ENCODE data around the gene CTCF. TPM values are rescaled to one million over a fixed set of nuclear protein-coding genes. Genes with fewer than 3 reads are reported as not detected.

The CTCF gene
- total RNA-seq, 2 donors from 2014 or later, result 55.5 to 71.1 TPM

DNA sequence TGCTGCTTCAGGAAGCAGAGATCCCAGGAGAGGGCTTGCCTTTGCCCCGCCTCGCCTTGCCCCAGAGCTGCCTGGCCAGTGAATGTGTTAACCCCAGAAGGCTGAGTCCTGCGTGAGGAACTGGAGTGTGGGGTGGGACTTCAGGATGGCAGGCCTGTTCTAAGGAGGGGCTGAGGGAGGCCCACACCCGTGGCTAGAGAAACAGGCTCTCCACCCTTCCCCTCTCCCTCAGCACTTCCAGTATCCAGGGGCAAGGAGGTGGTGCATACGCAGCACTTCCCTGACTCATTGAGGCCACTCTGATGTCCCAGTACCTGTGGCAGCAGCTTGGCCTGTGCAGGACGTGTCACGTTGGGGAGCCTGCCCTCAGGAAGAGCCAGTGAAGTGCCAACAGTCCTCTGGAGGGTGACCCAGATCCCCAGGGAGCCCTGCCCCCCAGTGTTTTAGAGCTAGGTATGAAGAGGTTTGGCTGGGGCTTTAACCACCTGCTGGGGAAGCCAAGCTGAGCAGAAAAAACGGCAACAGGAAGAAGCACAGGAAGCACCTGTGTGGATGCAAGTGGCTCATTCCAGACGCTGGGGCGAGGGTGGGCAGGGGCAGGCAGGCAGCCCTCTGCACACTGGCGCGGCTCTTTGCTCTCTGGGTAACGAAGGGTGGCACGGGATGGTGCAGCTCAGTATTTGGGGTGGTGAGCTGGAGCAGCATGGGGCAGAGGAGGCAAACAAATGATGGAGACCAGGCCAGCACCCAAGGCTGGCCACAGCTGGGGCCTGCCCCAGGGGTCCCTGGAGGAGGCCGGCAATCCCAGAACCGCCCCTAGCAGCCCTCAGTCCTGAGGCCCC, 14.7 kb upstream of the CTCF start:
- DNase-seq (no peak), ATAC-seq (replicated peaks in 1 of 2) (peak in 1 of 2 donors; percentile 18)
- H3K9me3 Mint-ChIP-seq, result no peaks in the 10 kb centered on the region
- H3K27ac Mint-ChIP-seq, result peak overlapping the region; percentile 95
- peaks cover 0 to 6% of the 10 kb centered on the region in 2 donors for H3K36me3 Mint-ChIP-seq (ENCODE audit: insufficient read depth in 2 of 2)
- peak overlapping the region; percentile 50 to 57 for H3K4me3 Mint-ChIP-seq
- H3K4me1 Mint-ChIP-seq (ENCODE audit: low read depth), result peaks cover 44% of the 10 kb centered on the region
- no peaks in the 10 kb centered on the region for H3K27me3 Mint-ChIP-seq (ENCODE audit: low read depth)

- DNase-seq (no peak), ATAC-seq (replicated peaks in 1 of 2) (peak; percentile 17 to 21)
- no peaks in the 10 kb centered on the region for H3K9me3 Mint-ChIP-seq
- H3K27me3 Mint-ChIP-seq (ENCODE audit: low read depth), result no peaks in the 10 kb centered on the region
- H3K27ac Mint-ChIP-seq, result peak overlapping the region; percentile 16
- peaks cover 45% of the 10 kb centered on the region for H3K4me1 Mint-ChIP-seq (ENCODE audit: low read depth)
- H3K4me3 Mint-ChIP-seq, result no peak overlapping the region
- peaks cover 0 to 6% of the 10 kb centered on the region in 2 donors for H3K36me3 Mint-ChIP-seq (ENCODE audit: insufficient read depth in 2 of 2)
Observed at GRCh38 chr16:67548265-67549126, 13.8 kb upstream of the CTCF start.

DNA sequence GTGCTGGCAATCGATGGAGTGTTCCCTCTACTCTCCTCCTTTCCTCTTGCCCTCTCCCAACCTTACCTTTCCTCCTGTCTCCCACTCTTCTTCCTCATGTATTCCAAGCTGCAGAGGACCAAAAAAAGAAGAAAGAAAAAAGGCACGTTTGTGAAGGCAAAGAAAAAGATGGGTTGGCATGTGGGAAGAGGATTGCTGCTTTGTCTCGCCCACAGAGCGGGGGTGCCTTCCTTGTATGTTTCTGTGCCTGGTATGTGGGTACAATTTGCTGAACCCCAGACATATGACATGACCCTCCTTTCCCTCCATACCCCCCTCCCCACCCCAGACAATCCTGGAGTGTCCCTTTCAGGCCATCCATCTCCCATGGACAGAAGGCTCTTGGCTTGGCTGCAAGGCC, 13.1 kb upstream of the CTCF start:
- no peak overlapping the region for H3K27ac Mint-ChIP-seq
- H3K9me3 Mint-ChIP-seq, result no peaks in the 10 kb centered on the region
- ATAC-seq (replicated peaks in 1 of 2), result no peak
- DNase-seq, result no peak
- H3K4me1 Mint-ChIP-seq (ENCODE audit: low read depth), result peaks cover 45% of the 10 kb centered on the region
- peaks cover 0 to 3% of the 10 kb centered on the region in 2 donors for H3K36me3 Mint-ChIP-seq (ENCODE audit: insufficient read depth in 2 of 2)
- H3K27me3 Mint-ChIP-seq (ENCODE audit: low read depth), result no peaks in the 10 kb centered on the region
- no peak overlapping the region for H3K4me3 Mint-ChIP-seq

DNA sequence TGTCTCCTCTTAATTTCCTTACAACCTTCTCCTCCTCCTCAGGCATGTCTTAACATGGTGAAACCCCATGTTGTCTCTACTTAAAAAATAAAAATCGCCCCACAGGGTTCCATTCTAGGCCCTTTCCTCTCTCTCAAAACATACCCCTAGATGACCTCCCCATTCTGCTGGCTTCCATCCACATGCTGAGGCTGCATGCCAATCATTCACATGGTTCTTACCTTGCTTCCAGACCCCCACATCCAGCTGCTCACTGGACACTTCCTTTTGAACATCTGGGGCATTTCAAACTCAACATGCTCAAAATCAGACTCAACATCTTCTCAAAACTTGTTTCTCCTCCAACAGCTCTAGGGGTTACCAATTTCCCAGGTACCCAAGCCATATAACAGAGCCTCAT, 12.4 kb upstream of the CTCF start:
- no peak overlapping the region for H3K27ac Mint-ChIP-seq
- H3K36me3 Mint-ChIP-seq (ENCODE audit: insufficient read depth in 2 of 2), result peaks cover 0 to 3% of the 10 kb centered on the region in 2 donors
- peaks cover 46% of the 10 kb centered on the region for H3K4me1 Mint-ChIP-seq (ENCODE audit: low read depth)
- ATAC-seq (replicated peaks in 1 of 2) (no peak), DNase-seq (no peak)
- no peak overlapping the region for H3K4me3 Mint-ChIP-seq
- H3K9me3 Mint-ChIP-seq, result no peaks in the 10 kb centered on the region
- H3K27me3 Mint-ChIP-seq (ENCODE audit: low read depth), result no peaks in the 10 kb centered on the region

DNA sequence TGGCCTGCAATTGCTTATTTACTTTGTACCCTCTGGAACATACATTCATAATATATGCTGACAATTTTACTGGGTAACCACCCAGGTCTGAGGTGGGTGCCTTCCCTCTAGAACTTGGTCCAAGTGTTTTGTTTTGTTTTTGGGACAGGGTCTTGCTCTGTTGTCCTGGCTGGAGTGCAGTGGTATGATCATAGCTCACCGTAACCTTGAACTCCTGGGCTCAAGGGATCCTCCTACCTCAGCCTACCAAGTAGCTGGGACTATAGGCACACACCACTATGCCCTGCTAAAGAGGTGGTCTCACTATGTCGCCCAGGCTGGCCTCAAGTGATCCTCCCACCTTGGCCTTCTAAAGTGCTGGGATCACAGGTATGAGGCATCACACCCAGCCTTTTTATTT, 11.2 kb upstream of the CTCF start:
- no peaks in the 10 kb centered on the region for H3K27me3 Mint-ChIP-seq (ENCODE audit: low read depth)
- peaks cover 57% of the 10 kb centered on the region for H3K4me1 Mint-ChIP-seq (ENCODE audit: low read depth)
- no peak for ATAC-seq (replicated peaks in 1 of 2)

DNA sequence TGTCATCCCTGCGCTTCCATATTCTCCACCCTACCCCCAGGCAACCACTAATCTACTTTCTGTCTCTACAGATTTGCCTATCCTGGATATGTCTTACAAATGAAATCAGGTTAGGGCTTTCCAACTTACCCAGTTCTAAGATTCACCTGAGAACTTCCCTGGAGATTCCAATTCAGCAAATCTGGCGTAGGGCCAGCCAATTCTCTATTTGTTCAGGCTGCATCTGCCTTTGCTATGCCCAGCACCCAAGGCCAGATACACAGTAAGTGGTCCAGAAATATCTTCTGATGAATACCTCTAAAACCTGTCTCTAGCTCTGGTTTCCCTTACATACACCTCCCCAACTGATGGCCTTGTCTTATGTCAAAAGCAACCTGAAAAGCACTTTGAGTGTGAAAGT, 10.4 kb upstream of the CTCF start:
- DNase-seq (no peak), ATAC-seq (replicated peaks in 1 of 2) (no peak)
- Mint-ChIP-seq H3K4me3 (no peak overlapping the region), H3K27me3 (ENCODE audit: low read depth) (no peaks in the 10 kb centered on the region), H3K36me3 (ENCODE audit: insufficient read depth in 2 of 2) (peaks cover 0 to 1% of the 10 kb centered on the region in 2 donors), H3K27ac (peak overlapping the region; percentile 22), H3K9me3 (no peaks in the 10 kb centered on the region), H3K4me1 (ENCODE audit: low read depth) (peaks cover 60% of the 10 kb centered on the region)

More for the DNA sequence above, 11.2 kb upstream of the CTCF start:
- no peak for DNase-seq
- Mint-ChIP-seq H3K4me3 (no peak overlapping the region), H3K36me3 (ENCODE audit: insufficient read depth in 2 of 2) (peaks cover 0 to 2% of the 10 kb centered on the region in 2 donors), H3K9me3 (no peaks in the 10 kb centered on the region), H3K27ac (no peak overlapping the region)

DNA sequence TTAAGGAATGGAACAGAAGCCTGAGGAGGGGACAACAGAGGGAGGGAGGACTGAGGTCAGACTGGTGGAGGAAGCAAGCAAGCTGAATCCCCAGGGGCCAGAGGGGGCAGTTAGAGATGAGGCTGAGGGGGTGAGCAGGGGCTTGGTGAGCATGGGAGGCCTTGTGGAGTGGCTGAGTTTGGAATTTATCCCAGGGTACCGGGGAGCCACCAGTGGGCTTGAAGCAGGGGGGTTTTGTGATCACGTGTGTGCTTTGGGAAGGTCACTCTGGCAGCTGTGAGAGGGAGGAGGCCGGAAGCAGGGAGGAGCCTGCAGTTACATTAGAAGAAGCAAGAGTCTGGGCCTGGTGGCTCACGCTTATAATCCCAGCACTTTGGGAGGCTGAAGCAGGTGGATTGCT, 9.8 kb upstream of the CTCF start:
- H3K27ac Mint-ChIP-seq, result peak overlapping the region; percentile 39
- no peaks in the 10 kb centered on the region for H3K27me3 Mint-ChIP-seq (ENCODE audit: low read depth)
- peaks cover 0 to 1% of the 10 kb centered on the region in 2 donors for H3K36me3 Mint-ChIP-seq (ENCODE audit: insufficient read depth in 2 of 2)
- peaks cover 60% of the 10 kb centered on the region for H3K4me1 Mint-ChIP-seq (ENCODE audit: low read depth)
- H3K9me3 Mint-ChIP-seq, result no peaks in the 10 kb centered on the region
- no peak for DNase-seq
- H3K4me3 Mint-ChIP-seq, result no peak overlapping the region
- ATAC-seq (replicated peaks in 1 of 2), result no peak

- H3K36me3 Mint-ChIP-seq (ENCODE audit: insufficient read depth in 2 of 2), result peaks cover 1 to 2% of the 10 kb centered on the region in 2 donors
- peak in 1 of 2 donors; percentile 25 for DNase-seq
- peaks cover 0 to 2% of the 10 kb centered on the region in 2 donors for H3K9me3 Mint-ChIP-seq
- ATAC-seq (replicated peaks in 1 of 2), result peak; percentile 92 to 93
- H3K27ac Mint-ChIP-seq, result peak overlapping the region; percentile 97
- peaks cover 65% of the 10 kb centered on the region for H3K4me1 Mint-ChIP-seq (ENCODE audit: low read depth)
- peak overlapping the region; percentile 57 to 84 for H3K4me3 Mint-ChIP-seq
- no peaks in the 10 kb centered on the region for H3K27me3 Mint-ChIP-seq (ENCODE audit: low read depth)
Observed at GRCh38 chr16:67555795-67556212, 6.5 kb upstream of the CTCF start.

GRCh38 chr16:67558859-67559258, 3.5 kb upstream of the CTCF start:
- Mint-ChIP-seq H3K36me3 (ENCODE audit: insufficient read depth in 2 of 2) (peaks cover 1 to 3% of the 10 kb centered on the region in 2 donors), H3K27ac (no peak overlapping the region), H3K4me3 (no peak overlapping the region), H3K9me3 (peaks cover 0 to 2% of the 10 kb centered on the region in 2 donors), H3K4me1 (ENCODE audit: low read depth) (peaks cover 63% of the 10 kb centered on the region), H3K27me3 (ENCODE audit: low read depth) (no peaks in the 10 kb centered on the region)
- no peak for DNase-seq
- no peak for ATAC-seq (replicated peaks in 1 of 2)

GRCh38 chr16:67560827-67561342, 1.4 kb upstream of the CTCF start:
- Mint-ChIP-seq H3K4me1 (ENCODE audit: low read depth) (peaks cover 64% of the 10 kb centered on the region), H3K36me3 (ENCODE audit: insufficient read depth in 2 of 2) (peaks cover 1 to 3% of the 10 kb centered on the region in 2 donors), H3K9me3 (peaks cover 0 to 2% of the 10 kb centered on the region in 2 donors), H3K4me3 (peak overlapping the region; percentile 87 to 92), H3K27ac (peak overlapping the region; percentile 45), H3K27me3 (ENCODE audit: low read depth) (no peaks in the 10 kb centered on the region)
- DNase-seq (no peak), ATAC-seq (replicated peaks in 1 of 2) (no peak)

DNA sequence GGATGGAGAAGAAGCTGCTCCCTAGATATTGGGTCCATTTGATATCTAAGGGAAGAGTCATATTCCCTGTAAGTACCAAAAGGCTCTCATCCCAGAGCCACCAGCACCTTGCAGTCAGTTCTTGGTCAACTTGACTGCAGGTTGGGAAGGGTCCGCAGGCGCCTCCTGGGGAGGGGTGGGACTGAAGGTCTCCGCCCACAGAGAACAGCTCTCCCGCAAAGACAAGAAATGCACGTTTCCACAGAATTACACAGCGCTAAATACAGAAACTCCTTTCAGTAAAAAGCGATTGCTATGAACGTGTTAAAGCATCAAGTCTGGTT, 864 bp upstream of the CTCF start:
- Mint-ChIP-seq H3K4me1 (ENCODE audit: low read depth) (peaks cover 60% of the 10 kb centered on the region), H3K4me3 (peak overlapping the region; percentile 87 to 92), H3K36me3 (ENCODE audit: insufficient read depth in 2 of 2) (peaks cover 1 to 3% of the 10 kb centered on the region in 2 donors), H3K27ac (peak overlapping the region; percentile 45), H3K9me3 (peaks cover 0 to 2% of the 10 kb centered on the region in 2 donors), H3K27me3 (ENCODE audit: low read depth) (no peaks in the 10 kb centered on the region)
- ATAC-seq (replicated peaks in 1 of 2) (no peak), DNase-seq (no peak)

DNA sequence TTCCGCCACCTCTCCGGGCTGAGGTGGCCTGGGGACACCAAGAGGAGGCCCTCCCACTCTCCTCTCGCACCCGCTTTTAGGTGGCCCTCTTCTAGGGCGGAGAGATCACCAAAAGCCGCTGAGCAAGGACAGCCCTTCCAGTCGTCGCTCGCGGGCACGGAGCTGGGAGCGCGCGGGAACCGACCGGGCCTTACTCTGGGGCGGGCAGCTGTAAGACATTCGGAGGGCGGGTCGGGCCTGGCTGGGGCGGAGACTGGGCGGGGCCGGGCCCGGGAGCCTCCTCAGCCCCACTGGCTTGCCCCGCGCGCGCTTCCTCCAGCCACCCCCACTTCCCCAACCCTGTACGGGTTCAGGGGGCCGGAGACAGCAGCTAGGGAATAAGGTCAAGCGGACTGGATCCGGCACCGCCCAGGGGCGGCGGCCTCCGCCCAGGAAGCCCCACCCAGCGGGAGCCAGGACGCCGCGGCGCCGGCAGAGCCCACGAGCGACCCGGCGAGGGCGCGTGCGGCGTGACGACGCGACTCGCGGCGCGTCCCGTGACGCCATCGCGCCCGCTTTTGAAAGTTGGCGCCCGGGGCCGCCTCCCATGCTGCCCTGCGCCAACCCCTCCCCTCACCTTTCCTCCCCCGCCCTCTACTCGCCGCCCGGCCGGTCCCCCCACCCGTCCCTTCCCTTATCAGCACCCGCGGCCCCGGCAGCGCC, 351 bp upstream of the CTCF start:
- Mint-ChIP-seq H3K27ac (peak overlapping the region; percentile 50), H3K36me3 (ENCODE audit: insufficient read depth in 2 of 2) (peaks cover 1 to 3% of the 10 kb centered on the region in 2 donors), H3K9me3 (peaks cover 0 to 2% of the 10 kb centered on the region in 2 donors), H3K27me3 (ENCODE audit: low read depth) (no peaks in the 10 kb centered on the region), H3K4me3 (peak overlapping the region; percentile 87 to 94), H3K4me1 (ENCODE audit: low read depth) (peaks cover 60% of the 10 kb centered on the region)
- ATAC-seq (replicated peaks in 1 of 2) (peak; percentile 86 to 88), DNase-seq (peak; percentile 98)

Data from activated T-cell treated with anti-CD3 and anti-CD28 coated beads, Interleukin-2, amount 50 U/mL, for 72 hours (primary cell).